HG03108 (cell line): ENCODE data around the gene POLR1D.

ENCODE experiments used
- ATAC-seq: cut with Tn5 transposase; IDR thresholded peaks from one replicate; pipeline ENCODE4 v1.9.1; 2021; ENCODE audit warnings: moderate library complexity; ENCODE audit not compliant: unreplicated experiment

POLR1D gene

GRCh38 chr13:27637289-27637626, 15.6 kb downstream of the POLR1D start:
- no peak for ATAC-seq

DNA sequence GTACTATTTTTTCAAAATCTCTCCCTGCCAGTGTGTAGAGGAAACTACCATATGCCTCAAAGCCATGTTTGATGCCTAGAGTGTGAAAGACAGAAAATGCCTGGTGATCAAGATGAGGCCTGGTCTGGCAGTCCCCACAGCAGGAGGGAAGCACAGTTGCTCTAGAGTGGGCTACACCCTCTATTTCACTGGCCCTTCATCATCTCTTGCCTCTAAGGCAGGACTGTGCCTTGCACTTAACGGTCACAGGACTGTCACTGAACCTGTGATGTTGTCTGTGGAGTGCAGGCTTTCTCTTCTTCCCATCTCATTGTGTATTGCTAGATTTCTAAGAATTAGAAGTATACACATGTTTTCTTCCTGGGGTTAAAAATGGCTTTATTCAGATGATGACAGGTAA, 16.3 kb downstream of the POLR1D start:
- no peak for ATAC-seq

- no peak for ATAC-seq
These were observed 16.8 kb downstream of the POLR1D start for GRCh38 chr13:27638521-27638920.

DNA sequence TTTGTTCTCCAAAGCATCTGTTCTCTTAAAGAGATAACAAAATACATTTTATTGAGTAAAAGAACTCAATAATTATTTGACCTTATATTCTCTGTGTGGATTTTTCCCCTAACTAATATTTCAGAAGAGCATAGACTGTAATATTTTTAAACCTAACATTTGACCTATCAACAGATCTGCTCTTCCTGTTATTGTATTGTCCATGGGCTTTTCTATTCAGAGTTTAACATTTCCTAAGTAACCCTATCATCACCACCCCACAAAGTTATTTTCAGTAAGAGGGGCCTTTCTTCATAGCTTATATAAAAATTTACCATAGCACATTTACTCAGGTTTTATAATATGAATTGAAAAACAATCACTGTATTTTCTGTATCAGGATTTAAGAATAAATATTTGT, 17.5 kb downstream of the POLR1D start:
- no peak for ATAC-seq

- no peak for ATAC-seq
These were observed 20.2 kb downstream of the POLR1D start for GRCh38 chr13:27641711-27642502.

GRCh38 chr13:27643334-27644132, 21.8 kb downstream of the POLR1D start:
- ATAC-seq, result no peak

- ATAC-seq, result no peak
These were observed 22.6 kb downstream of the POLR1D start for GRCh38 chr13:27644302-27644701.

DNA sequence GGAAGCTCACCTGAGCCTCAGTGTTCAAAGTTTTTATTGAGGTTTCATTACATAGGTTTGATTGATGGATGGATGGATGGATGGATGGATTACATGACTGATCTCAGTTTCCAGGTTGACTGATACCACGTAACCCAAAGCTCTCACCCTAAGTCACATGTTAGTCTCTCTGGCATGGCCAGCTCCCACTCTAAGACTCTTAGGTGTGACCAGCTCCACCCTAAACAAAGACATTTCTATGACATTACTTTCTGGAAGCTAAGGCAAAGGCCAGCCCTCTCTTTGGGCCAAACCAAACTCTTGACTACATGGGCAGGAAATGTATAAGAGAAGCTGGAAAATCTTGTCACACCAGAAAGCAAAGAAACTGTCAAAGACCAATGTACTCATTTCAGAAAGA, 28.6 kb downstream of the POLR1D start:
- no peak for ATAC-seq

DNA sequence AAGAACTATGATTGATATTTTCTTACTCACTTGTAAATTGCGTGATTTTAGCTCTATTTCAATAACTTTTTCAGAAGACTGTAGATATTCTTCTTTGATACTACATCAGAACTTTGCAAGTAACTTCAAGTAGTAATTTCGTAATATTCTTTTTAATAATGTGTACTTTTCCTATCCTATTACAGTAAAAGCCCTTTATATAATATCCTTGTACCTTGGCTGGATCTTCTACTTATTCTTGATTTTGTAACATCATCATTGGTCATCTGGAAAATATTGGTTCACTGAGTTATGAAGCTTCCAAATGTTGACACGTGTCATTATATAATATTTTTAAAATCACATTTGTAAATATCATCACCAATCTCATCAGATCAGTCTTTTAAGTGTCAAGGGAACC, 32.4 kb downstream of the POLR1D start:
- ATAC-seq, result no peak

DNA sequence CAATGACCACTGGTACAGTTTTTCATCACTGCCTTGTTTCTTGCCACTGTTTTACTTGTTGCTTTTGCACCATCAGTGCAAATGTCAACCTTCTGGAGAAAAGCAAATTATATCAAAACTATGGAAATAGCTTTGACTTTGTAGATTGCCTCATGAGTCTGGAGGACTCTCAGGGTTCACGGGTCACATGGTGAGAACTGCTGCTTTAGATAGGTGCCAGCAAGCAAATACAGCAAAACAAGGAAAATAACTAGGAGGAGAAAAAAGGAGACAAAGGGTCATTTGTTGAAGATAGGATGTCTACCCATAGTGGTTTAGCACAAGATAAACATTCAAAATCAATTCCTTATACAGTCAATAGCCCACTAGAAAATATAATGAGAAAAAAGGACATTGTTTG, 33.1 kb downstream of the POLR1D start:
- no peak for ATAC-seq

GRCh38 chr13:27657724-27658123, 36.0 kb downstream of the POLR1D start:
- no peak for ATAC-seq

DNA sequence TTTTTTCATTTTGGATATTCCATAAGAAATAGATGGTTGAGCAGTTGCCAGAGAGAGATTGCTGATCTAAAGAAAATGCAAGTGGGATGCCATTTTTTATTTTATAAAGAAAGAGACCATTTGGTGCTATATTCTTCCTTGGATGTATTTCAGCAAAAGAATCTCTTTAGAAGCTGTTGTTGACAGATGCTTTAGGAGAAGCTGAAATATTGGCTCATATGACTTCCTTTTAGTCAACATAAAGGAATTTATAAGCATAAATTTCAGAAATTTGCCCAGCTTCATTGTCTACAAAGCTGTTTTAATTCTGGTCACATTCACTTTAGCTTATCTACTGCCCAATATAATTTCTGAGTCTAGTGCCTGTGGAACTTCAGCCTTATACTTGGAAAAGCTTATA, 36.9 kb downstream of the POLR1D start:
- ATAC-seq, result no peak

DNA sequence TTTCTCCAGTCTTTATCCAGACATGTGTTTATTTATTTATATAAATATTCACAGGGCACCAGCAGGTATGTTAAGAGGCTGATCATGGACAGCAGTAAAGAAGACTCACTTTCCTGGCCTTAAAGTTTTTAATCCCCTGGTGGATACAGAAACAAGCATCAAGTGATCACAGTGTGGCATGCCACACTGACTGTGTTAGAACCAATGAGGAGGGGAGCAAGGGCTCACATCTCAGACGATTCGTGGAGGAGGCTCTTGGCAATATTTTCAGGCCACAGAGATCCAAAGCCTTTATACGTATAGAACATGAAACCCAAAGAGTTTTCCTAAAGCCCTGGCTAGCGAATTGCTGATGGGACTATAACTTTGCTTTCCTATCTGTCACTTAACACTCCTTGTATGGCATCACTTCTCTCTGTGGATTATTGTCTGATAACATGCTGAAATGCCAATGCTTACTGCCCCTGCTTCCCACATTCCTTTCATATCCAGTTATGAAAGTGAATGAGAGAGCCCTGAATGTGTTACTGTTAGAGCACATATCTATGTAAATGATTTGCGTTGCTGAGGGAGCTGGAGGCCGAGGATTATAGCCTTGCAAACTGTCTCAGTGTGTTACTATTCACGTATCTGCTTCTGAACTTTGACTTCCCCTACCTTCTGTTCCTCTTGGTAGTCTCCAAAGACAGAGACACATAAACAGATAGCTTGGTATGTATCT, 37.6 kb downstream of the POLR1D start:
- no peak for ATAC-seq

DNA sequence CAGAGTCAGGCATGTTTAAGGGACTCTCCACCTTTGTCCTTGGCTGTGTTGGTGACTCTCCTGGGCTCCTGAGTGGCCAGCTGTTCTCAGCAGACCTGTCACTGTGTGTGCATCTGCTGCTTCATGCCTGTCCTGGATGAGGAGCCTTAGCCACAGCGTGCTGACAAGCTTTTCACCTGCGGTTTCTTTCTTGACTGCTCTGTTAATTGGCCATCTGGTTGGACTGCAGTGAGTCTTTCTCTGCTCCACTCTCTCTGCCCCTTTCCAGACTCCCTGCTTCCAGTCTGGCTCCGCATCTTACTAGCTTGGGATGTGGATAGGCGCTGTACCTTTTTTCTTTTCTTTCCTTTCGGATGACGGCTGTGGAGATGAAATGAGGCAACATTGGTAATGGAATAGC, 38.8 kb downstream of the POLR1D start:
- no peak for ATAC-seq

DNA sequence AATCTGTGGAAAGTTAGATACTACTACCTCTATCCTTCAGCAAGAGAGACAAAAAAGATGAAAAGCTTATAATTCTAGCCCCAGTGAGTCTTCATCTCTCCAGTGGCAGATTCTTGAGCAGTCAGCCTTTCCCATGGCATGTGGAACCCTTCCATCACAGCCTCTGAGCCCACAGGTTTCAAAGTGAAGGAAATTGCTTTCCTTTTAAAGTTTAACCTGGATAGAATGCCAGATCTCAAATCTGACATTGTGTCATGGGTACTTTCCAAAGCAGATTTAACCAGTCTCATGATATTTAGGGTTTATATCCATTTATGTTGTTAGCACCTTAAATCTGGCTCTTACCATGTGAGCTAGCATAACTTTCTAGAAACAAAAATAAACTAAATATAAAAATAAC, 39.3 kb downstream of the POLR1D start:
- ATAC-seq, result no peak

- no peak for ATAC-seq
These were observed 41.2 kb downstream of the POLR1D start for GRCh38 chr13:27662738-27663470.

DNA sequence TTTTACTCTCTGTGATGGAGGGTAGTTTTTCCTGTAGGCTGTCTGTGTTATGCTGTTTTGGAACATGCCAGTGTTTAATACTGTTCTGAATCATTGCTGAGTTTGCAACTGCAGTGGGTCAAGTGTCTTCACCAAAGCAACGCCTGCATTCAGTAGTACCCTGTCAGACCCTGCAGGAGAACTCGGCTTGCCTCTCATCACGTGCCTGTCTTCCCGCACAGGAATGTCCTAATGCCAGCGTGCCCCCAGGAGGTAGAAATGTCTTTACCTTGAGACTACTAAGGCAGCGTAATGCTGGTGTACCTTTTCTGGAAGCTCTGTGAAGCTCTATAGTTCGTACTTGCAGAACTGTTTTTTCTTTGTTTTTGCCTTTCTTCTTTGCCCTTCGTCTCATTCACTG, 42.3 kb downstream of the POLR1D start:
- no peak for ATAC-seq

GRCh38 chr13:27665333-27665732, 43.6 kb downstream of the POLR1D start:
- ATAC-seq, result no peak

DNA sequence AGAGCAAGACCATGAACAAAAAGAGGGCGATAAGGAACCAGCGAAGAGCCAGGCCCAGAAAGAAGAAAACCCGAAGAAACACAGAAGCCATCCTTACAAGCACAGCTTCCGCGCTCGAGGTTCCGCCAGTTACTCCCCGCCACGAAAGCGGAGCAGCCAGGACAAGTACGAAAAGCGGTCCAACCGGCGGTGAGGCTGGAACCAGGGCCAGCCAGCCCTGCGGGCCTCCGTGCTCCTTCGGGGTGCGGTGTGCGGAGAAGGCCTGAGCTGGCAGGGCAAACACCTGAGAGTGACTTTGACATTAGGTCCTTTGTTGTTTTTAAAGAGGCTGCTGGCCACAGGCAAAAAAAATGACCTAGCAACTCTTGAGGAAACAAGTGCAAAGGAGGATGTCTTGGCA, 44.1 kb downstream of the POLR1D start:
- no peak for ATAC-seq

DNA sequence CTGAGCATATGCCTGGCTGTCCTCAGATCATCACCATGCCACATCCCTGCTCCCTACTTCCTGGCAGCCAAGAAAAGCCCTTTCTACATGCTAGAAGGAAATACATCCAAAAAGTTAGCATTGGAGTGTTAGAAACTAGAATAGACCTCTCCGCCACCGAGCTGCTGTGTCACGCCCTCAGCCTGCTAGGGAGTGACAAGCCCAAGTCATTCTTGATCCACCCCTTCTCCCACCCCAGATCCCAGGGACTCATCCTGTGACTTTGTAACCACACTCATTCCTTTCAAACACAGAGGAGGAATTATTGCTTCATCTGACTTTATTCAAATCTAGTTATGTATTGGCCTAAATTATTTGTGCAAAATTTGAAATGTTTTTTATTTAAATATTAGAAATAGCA, 45.3 kb downstream of the POLR1D start:
- no peak for ATAC-seq

GRCh38 chr13:27667946-27668345, 46.3 kb downstream of the POLR1D start:
- no peak for ATAC-seq
